Measurements from ENCODE around the gene TMPRSS9.
A peak's percentile ranks its signal among the peaks of the same experiment; 100 is the strongest.

TMPRSS9 gene

DNA sequence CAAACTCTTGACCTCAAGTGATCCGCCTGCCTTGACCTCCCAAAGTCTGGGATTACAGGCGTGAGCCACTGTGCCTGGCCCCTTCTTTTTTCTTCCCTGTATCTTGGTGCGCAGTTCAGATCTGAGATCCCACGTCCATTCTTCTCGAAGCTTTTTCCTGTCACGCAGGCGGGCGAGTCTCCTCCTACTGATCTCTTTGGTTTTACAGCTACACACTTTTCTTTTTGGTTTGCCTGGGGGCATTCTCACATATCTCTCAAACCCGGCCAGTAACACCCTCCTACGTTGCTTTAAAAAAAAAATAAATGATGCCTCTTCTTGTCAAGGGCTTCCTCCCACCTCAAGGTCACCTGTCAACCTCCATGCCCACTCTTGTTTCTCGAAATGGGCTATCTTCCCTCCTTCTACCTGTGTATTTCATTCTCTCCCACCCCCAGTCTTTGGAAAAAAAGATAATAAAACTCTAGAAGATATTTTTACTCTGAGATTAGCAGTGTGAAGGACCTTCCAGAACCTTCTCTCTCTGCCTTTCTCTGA, 12.1 kb downstream of the TMPRSS9 start:
- no peak overlapping the region for H3K4me3 ChIP-seq (ENCODE audit: control insufficient read depth, low read depth, low read length)
- TF ChIP-seq, protein P1, sequence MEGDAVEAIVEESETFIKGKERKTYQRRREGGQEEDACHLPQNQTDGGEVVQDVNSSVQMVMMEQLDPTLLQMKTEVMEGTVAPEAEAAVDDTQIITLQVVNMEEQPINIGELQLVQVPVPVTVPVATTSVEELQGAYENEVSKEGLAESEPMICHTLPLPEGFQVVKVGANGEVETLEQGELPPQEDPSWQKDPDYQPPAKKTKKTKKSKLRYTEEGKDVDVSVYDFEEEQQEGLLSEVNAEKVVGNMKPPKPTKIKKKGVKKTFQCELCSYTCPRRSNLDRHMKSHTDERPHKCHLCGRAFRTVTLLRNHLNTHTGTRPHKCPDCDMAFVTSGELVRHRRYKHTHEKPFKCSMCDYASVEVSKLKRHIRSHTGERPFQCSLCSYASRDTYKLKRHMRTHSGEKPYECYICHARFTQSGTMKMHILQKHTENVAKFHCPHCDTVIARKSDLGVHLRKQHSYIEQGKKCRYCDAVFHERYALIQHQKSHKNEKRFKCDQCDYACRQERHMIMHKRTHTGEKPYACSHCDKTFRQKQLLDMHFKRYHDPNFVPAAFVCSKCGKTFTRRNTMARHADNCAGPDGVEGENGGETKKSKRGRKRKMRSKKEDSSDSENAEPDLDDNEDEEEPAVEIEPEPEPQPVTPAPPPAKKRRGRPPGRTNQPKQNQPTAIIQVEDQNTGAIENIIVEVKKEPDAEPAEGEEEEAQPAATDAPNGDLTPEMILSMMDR (conservative IDR thresholded peaks at IDR 0.05; ENCODE audit: control insufficient read depth, insufficient read depth, low read depth, low read length), result no peak
- no peak for DNase-seq (ENCODE audit: low read depth)

DNA sequence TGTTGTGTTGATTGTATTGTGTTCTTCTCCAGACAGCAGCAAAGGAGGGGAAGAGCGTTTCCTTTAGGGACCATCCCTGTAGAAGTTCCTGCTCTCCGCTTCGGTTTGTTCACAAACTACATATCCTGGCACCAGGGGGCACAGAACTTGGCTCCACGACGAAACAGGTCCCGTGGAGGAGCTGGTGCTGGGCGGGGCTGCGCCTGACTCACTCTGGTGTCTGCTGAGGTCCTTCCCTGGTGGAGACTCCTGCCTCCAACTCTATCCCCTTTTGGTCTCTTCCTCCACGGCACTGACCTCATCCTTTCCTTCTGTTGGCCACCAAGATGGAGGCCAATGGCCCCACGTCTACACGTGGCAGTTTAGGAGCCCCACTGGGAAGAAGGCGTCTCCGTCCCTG, 14.7 kb downstream of the TMPRSS9 start:
- DNase-seq (ENCODE audit: low read depth), result peak; percentile 28

DNA sequence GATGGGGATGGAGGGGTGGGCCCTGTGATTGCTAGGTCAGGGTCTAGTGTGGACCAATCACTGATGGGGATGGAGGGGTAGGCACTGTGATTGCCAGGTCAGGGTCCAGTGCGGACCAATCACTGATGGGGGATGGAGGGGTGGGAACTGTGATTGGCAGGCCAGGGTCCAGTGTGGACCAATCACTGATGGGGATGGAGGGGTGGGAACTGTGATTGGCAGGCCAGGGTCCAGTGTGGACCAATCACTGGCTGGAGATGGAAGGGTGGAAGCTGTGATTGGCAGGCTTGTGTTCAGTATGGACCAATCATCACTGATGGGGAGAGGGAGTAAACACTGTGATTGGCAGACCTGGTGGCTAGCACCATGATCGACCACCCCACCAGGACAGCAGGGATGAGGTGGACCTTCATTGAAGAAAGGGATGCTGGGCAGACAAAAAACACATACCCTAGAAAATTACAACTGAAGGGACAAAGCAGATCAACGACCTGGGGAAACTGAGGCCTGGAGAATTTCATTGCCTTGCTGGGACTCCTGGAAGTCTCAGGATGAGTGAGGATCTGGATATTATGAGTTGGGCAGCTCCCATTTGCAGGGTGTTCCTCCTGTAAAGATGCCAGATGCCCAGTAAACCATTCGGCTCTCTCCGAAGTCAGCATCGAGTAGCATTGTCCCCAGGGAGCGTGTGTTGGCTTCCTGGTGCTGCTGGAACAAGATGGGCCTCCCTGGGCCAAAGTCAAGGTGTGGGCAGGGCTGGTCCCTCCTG, 15.5 kb downstream of the TMPRSS9 start:
- no peak overlapping the region for H3K4me3 ChIP-seq (ENCODE audit: control insufficient read depth, low read depth, low read length)
- DNase-seq (ENCODE audit: low read depth), result no peak
- TF ChIP-seq, protein P1 (conservative IDR thresholded peaks at IDR 0.05; ENCODE audit: control insufficient read depth, insufficient read depth, low read depth, low read length), result no peak

More for the DNA sequence above, 14.7 kb downstream of the TMPRSS9 start:
- TF ChIP-seq, protein P1 (conservative IDR thresholded peaks at IDR 0.05; ENCODE audit: control insufficient read depth, insufficient read depth, low read depth, low read length), result no peak
- no peak overlapping the region for H3K4me3 ChIP-seq (ENCODE audit: control insufficient read depth, low read depth, low read length)

DNA sequence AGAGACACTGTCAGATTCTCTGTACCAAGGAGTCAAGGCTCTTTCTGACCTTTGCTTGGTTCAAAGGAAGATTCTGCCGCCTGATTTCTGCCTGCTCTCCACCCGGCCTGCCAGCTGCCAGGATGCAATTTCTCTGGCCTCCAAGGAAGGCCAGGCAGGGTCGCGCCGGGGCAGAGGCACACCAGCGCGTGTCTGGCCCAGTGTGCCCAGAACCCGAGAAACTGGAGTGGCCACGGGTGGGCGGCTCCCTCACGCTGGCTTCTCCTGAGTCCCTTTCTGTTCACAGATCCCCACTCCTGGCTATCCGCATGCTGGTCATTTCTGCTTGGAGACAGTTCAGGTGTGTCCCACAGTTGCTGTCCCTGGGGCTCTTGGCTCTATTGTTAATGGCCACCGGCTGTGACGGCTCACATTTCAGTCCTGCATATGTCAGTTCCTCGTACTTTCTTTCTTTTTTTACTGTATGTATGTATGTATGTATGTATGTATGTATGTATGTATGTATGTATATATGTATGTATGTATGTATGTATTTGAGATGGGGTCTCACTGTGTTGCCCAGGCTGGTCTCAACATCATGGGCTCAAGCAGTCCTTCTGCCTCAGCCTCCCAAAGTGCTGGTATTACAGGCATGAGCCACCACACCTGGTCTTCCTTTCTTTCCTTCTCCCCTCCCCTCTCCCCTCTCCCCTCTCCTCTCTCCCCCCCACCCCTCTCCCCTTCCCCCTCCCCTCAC, 16.9 kb downstream of the TMPRSS9 start:
- no peak for DNase-seq (ENCODE audit: low read depth)
- TF ChIP-seq, protein P1 (conservative IDR thresholded peaks at IDR 0.05; ENCODE audit: control insufficient read depth, insufficient read depth, low read depth, low read length), result no peak
- H3K4me3 ChIP-seq (ENCODE audit: control insufficient read depth, low read depth, low read length), result no peak overlapping the region

DNA sequence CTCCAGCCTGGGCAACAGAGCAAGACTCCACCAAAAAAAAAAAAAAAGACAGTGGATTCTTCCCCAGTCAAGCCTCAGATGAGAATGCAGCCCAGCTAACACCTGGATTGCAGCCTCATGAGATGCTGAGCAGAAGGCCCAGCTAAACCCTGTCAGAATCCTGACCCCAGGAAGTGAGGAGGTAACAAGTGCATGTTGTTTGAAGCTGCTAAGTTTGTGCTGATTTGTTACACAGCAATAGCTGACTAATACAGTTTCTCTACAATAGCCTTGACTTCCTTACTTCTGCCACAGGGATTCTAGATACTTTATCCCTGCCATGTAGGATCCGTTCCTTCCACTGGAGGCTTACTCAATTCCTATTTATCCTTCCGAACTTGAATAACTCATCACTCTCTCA, 20.5 kb downstream of the TMPRSS9 start:
- DNase-seq (ENCODE audit: low read depth), result no peak
- no peak overlapping the region for H3K4me3 ChIP-seq (ENCODE audit: control insufficient read depth, low read depth, low read length)
- TF ChIP-seq, protein P1 (conservative IDR thresholded peaks at IDR 0.05; ENCODE audit: control insufficient read depth, insufficient read depth, low read depth, low read length), result no peak

DNA sequence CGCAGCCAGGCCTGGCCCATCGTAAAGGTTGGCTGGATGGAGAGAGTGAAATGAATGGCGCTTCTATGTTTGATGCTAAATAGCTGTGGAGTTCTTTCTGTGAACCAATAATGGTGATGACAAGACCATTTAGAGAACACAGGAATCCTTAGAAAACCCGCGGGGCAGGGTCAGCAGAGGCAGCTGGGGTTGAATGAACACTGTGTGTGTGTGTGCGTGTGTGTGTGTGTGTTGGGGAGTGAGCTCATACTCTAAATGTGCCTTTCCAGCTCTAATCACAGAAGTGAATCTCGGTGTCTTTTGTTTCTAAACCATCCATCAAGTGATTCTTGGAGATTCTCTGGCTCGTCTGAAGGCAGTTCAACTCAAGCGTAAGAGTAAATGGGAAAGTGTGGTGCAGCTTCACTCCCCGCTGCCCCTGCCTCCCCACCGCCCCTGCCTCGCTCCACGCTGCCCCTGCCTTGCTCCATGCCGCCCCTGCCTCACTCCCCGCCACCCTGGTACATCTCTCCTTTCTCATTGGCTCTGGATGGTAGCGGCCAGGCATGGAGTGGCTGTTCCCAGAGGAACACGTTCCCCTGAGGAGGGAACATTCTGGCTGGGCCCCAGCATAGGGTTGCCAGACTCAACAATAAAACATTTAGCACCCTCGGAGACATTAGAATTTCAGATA, 21.2 kb downstream of the TMPRSS9 start:
- H3K4me3 ChIP-seq (ENCODE audit: control insufficient read depth, low read depth, low read length), result no peak overlapping the region
- DNase-seq (ENCODE audit: low read depth), result peak; percentile 43
- TF ChIP-seq, protein P1 (conservative IDR thresholded peaks at IDR 0.05; ENCODE audit: control insufficient read depth, insufficient read depth, low read depth, low read length), result no peak
